Anterior cingulate cortex (tissue), 58 donors: ENCODE measurements around the gene ACSM3.

ENCODE experiments used
- DNase-seq, 58 donors: peaks; one replicate each; lab custom pipeline; 2025; lab: John Stamatoyannopoulos, UW

The ACSM3 gene

DNA sequence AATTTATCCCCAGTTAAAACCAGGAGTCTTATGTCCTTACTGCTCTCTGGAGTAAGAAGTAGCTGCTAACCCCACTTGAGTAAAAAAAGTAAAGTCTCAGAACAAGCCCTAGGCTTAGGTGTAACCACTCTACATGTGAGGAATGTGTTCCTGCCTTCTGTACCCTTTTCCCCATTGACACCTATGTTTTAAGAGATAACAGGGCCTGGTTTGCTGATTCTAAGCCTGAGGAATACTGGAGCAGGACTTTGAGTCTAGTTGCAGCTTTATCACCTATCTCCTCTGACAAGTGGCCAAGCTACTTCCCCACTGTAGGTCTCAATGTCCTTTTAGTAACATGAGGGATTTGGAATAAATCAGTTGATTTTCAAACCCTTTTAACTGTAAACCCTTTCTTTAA is 82.7 kb downstream of the ACSM3 start:
- DNase-seq: no peak
